HCT116 (cell line): Measurements from ENCODE around the gene TEX30. TPM values are rescaled to one million over a fixed set of nuclear protein-coding genes. Genes with fewer than 3 reads are reported as not detected.

ENCODE experiments used
- ATAC-seq: fragments of 200-7000 bp; cut with Tn5 transposase; 2 replicates; pipeline ENCODE4 v1.9.1; 2020; ENCODE audit warnings: mild to moderate bottlenecking, moderate library complexity
- BruUV-seq: library from RNA; stranded (reverse); fragments of 400-500 nt; replicated peaks from 2 replicates; lab custom pipeline; 2021; lab: Mats Ljungman, UMichigan
- CTCF ChIA-PET: fragments of 300-600 bp; sonication (Branson Sonifier 250); formaldehyde crosslinking; loops from one replicate; lab custom pipeline; 2021; ENCODE audit warnings: antibody characterized with exemption; lab: Charles Lee
- POLR2A ChIA-PET: fragments of 300-600, 350-600 bp; sonication (Branson Sonifier 250); formaldehyde crosslinking; loops from one replicate; lab custom pipeline; 2021; ENCODE audit warnings: antibody characterized with exemption; lab: Charles Lee
- RAD21 ChIA-PET, 2 experiments: fragments of 300-600 bp; sonication (Branson Sonifier 250); formaldehyde crosslinking; loops; one replicate each; lab custom pipeline; 2023; ENCODE audit warnings: low total read pairs in 2 of 2; ENCODE audit not compliant: uncharacterized antibody in 2 of 2, unreplicated experiment in 2 of 2, low non-redundant PET in 1 of 2; lab: Charles Lee
- DNase-seq: peaks from one replicate; pipeline ENCODE4 v3.0.0-alpha.2; 2010; ENCODE audit warnings: low read depth, low spot score
- H2AFZ ChIP-seq: fragments of 200-600 bp; shearing (Covaris generic), sonication (generic); 2 replicates; pipeline ENCODE4 v1.6.1; 2017; ENCODE audit warnings: low read depth, mixed run types, mixed read lengths, antibody characterized with exemption, low read length; ENCODE audit not compliant: poor library complexity, severe bottlenecking
- H3K27ac ChIP-seq: 2 replicates; pipeline ENCODE4 v1.5.1; 2012; ENCODE audit warnings: low read depth, low read length
- H3K27me3 ChIP-seq: fragments of 200-600 bp; sonication (generic); 2 replicates; pipeline ENCODE4 v1.6.1; 2016; ENCODE audit warnings: mixed run types, low read length, mixed read lengths; ENCODE audit not compliant: insufficient read depth
- H3K36me3 ChIP-seq, 2 experiments: fragments of 200-500 bp in 1 of 2; fragments of 200-600 bp in 1 of 2; sonication (Bioruptor generic) in 1 of 2; sonication (generic) in 1 of 2; 2 replicates each; pipeline versions ENCODE4 v1.5.1 to v1.6.1; 2014 to 2016; ENCODE audit warnings: low read length in 2 of 2, inconsistent platforms in 1 of 2, mixed read lengths in 1 of 2, mixed run types in 1 of 2; ENCODE audit not compliant: insufficient read depth in 2 of 2, control insufficient read depth in 1 of 2
- H3K4me1 ChIP-seq, 2 experiments: fragments of 200-600 bp in 1 of 2; sonication (generic) in 1 of 2; 2 replicates each; pipeline versions ENCODE4 v1.5.1 to v1.6.1; 2012 to 2017; ENCODE audit warnings: low read length in 2 of 2, inconsistent platforms in 1 of 2, mild to moderate bottlenecking in 1 of 2, mixed read lengths in 1 of 2, mixed run types in 1 of 2, moderate library complexity in 1 of 2; ENCODE audit not compliant: insufficient read depth in 2 of 2, control insufficient read depth in 1 of 2
- H3K4me2 ChIP-seq: fragments of 200-600 bp; sonication (generic); 2 replicates; pipeline ENCODE4 v1.6.1; 2017; ENCODE audit warnings: mixed run types, low read length, mixed read lengths
- H3K4me3 ChIP-seq, 2 experiments: fragments of 200-600 bp in 1 of 2; sonication (generic) in 1 of 2; replicated peaks in 1 of 2; 2 replicates each; pipeline ENCODE4 v1.5.1; 2011 to 2016; ENCODE audit warnings: low read length in 2 of 2, control low read depth in 1 of 2, low read depth in 1 of 2, mild to moderate bottlenecking in 1 of 2, mixed read lengths in 1 of 2, mixed run types in 1 of 2
- H3K79me2 ChIP-seq: fragments of 200-600 bp; sonication (generic); 2 replicates; pipeline ENCODE4 v1.6.1; 2017; ENCODE audit warnings: mild to moderate bottlenecking, mixed run types, low read length, moderate library complexity, mixed read lengths; ENCODE audit not compliant: insufficient read depth
- H3K9ac ChIP-seq: fragments of 200-600 bp; sonication (generic); 2 replicates; pipeline ENCODE4 v1.6.1; 2016; ENCODE audit warnings: low read length, mixed read lengths
- H3K9me2 ChIP-seq: fragments of 200-600 bp; sonication (generic), shearing (Covaris generic); 2 replicates; pipeline ENCODE4 v1.6.1; 2017; ENCODE audit warnings: mixed run types, mild to moderate bottlenecking, moderate library complexity; ENCODE audit not compliant: insufficient read depth
- H3K9me3 ChIP-seq, 2 experiments: fragments of 200-500 bp in 1 of 2; fragments of 200-600 bp in 1 of 2; sonication (Bioruptor generic) in 1 of 2; sonication (generic) in 1 of 2; 2 replicates each; pipeline ENCODE4 v1.6.1; 2014 to 2017; ENCODE audit warnings: low read length in 2 of 2, mixed read lengths in 2 of 2, inconsistent platforms in 1 of 2, low read depth in 1 of 2, mild to moderate bottlenecking in 1 of 2, mixed run types in 1 of 2, moderate library complexity in 1 of 2; ENCODE audit not compliant: control insufficient read depth in 1 of 2, insufficient read depth in 1 of 2
- H4K20me1 ChIP-seq: fragments of 200-600 bp; sonication (generic), shearing (Covaris generic); 2 replicates; pipeline ENCODE4 v1.6.1; 2017; ENCODE audit warnings: mixed run types, mild to moderate bottlenecking, moderate library complexity; ENCODE audit not compliant: insufficient read depth
- ATF3 ChIP-seq: IDR thresholded peaks from 2 replicates; pipeline ENCODE4 v1.6.1; 2012
- CEBPB ChIP-seq: IDR thresholded peaks from 2 replicates; pipeline ENCODE4 v1.6.1; 2012; ENCODE audit warnings: low read depth
- CTCF ChIP-seq, 3 experiments: fragments of 200-600 bp in 1 of 3; sonication (generic) in 1 of 3; IDR thresholded peaks in 2 of 3; conservative IDR thresholded peaks in 1 of 3; 2 replicates each; pipeline ENCODE4 v1.5.1; 2012 to 2017; ENCODE audit warnings: low read depth in 2 of 3, low read length in 2 of 3, antibody characterized with exemption in 1 of 3, borderline replicate concordance in 1 of 3, control low read depth in 1 of 3, mild to moderate bottlenecking in 1 of 3, mixed read lengths in 1 of 3, mixed run types in 1 of 3, moderate library complexity in 1 of 3; ENCODE audit not compliant: insufficient read depth in 1 of 3
- EGR1 ChIP-seq: IDR thresholded peaks from 2 replicates; pipeline ENCODE4 v1.6.1; 2012; ENCODE audit warnings: low read depth
- EZH2phosphoT487 ChIP-seq: fragments of 200-600 bp; IDR thresholded peaks from 2 replicates; pipeline ENCODE4 v1.6.1; 2018; ENCODE audit warnings: antibody characterized with exemption, borderline replicate concordance
- FOSL1 ChIP-seq: IDR thresholded peaks from 2 replicates; pipeline ENCODE4 v1.6.1; 2012; ENCODE audit warnings: low read depth
- MAX ChIP-seq: IDR thresholded peaks from 2 replicates; pipeline ENCODE4 v1.6.1; 2012
- POLR2AphosphoS5 ChIP-seq: IDR thresholded peaks from 2 replicates; pipeline ENCODE4 v1.6.1; 2011; ENCODE audit warnings: mild to moderate bottlenecking, low read depth, low read length, moderate library complexity
- SIN3A ChIP-seq: IDR thresholded peaks from 2 replicates; pipeline ENCODE4 v1.6.1; 2012; ENCODE audit warnings: low read depth
- SRF ChIP-seq: IDR thresholded peaks from 2 replicates; pipeline ENCODE4 v1.6.1; 2012; ENCODE audit warnings: low read depth
- TCF7L2 ChIP-seq: IDR thresholded peaks from 2 replicates; pipeline ENCODE4 v1.7.0; 2011; ENCODE audit warnings: borderline replicate concordance, inconsistent platforms; ENCODE audit not compliant: insufficient read depth, insufficient read length; ENCODE audit errors: extremely low read depth
- YY1 ChIP-seq: IDR thresholded peaks from 2 replicates; pipeline ENCODE4 v1.6.1; 2011; ENCODE audit warnings: low read length, low read depth, moderate library complexity, mild to moderate bottlenecking; ENCODE audit not compliant: insufficient replicate concordance; ENCODE audit errors: extremely low read depth
- ZBTB33 ChIP-seq: IDR thresholded peaks from 2 replicates; pipeline ENCODE4 v1.6.1; 2011; ENCODE audit warnings: mild to moderate bottlenecking, low read length, moderate library complexity; ENCODE audit not compliant: insufficient replicate concordance; ENCODE audit errors: extremely low read depth
- intact Hi-C: fragments of 100-400 bp; cut with micrococcal nuclease; formaldehyde crosslinking; loops from 2 replicates; pipeline ENCODE4 v1.10.0; 2022
- total RNA-seq: library from RNA; stranded (reverse); gene quantifications from one replicate; pipeline ENCODE4 v1.2.1, GENCODE V29; 2021; ENCODE audit not compliant: unreplicated experiment

Gene TEX30
- total RNA-seq, 1 experiment from 2014 or later: 22.3 TPM

GRCh38 chr13:102784483-102784882 lies 10.9 kb upstream of the TEX30 start:
- TF ChIP-seq ATF3: no peak
- no peak for TF ChIP-seq EZH2phosphoT487
- no peak for TF ChIP-seq POLR2AphosphoS5
- TF ChIP-seq FOSL1: no peak
- TF ChIP-seq SRF: no peak
- Histone ChIP-seq H3K36me3 (0 out of 4 replicates have a peak, but pooled peaks cover 0 to 2% of the 10 kb centered on the region in 2 experiments), H3K27ac (no peak overlapping the region), H3K9me3 (no peaks in the 10 kb centered on the region), H3K9ac (no peak overlapping the region), H3K4me1 (no peaks in the 10 kb centered on the region), H4K20me1 (no peaks in the 10 kb centered on the region), H3K4me3 (no peak overlapping the region), H3K79me2 (no peaks in the 10 kb centered on the region), H3K4me2 (no peak overlapping the region), H3K27me3 (no peaks in the 10 kb centered on the region), H3K9me2 (no peaks in the 10 kb centered on the region), H2AFZ (no peak overlapping the region)
- intact Hi-C loops: no loop called here
- POLR2A ChIA-PET: no interaction called here
- no TSS peak for BruUV-seq
- CTCF ChIA-PET: no interaction called here
- no peak for ATAC-seq
- RAD21 ChIA-PET: no interaction called here
- no peak for DNase-seq

GRCh38 chr13:102781591-102781990 lies 8.0 kb upstream of the TEX30 start:
- Histone ChIP-seq H3K9ac (no peak overlapping the region), H4K20me1 (no peaks in the 10 kb centered on the region), H3K36me3 (no peaks in the 10 kb centered on the region), H3K4me2 (no peak overlapping the region), H3K4me1 (no peaks in the 10 kb centered on the region), H2AFZ (no peak overlapping the region), H3K27me3 (no peaks in the 10 kb centered on the region), H3K9me3 (no peaks in the 10 kb centered on the region), H3K9me2 (no peaks in the 10 kb centered on the region), H3K27ac (no peak overlapping the region), H3K4me3 (no peak overlapping the region), H3K79me2 (no peaks in the 10 kb centered on the region)
- CTCF ChIA-PET: no interaction called here
- DNase-seq (no peak), ATAC-seq (no peak)
- intact Hi-C loops: no loop called here
- no TSS peak for BruUV-seq
- RAD21 ChIA-PET: no interaction called here
- POLR2A ChIA-PET: no interaction called here
- TF ChIP-seq EGR1 (no peak), MAX (no peak), YY1 (no peak), ZBTB33 (no peak), SIN3A (no peak), TCF7L2 (no peak), CTCF (IDR thresholded peaks at IDR 0.05 in 2 of 3, conservative IDR thresholded peaks at IDR 0.05 in 1 of 3; ENCODE audit: borderline replicate concordance in 1 of 3, insufficient read depth in 1 of 3, low read depth in 2 of 3, low read length in 2 of 3) (no peak), EZH2phosphoT487 (no peak), CEBPB (no peak)
